Activated CD8-positive, alpha-beta T cell treated with anti-CD3 and anti-CD28 coated beads for 36 hours (primary cell): ENCODE measurements around the gene ORAI2. TPM values are rescaled to one million over a fixed set of nuclear protein-coding genes. Genes with fewer than 3 reads are reported as not detected.
"Not testable (repeated sequence)": the region's sequence is repeated elsewhere in the genome, so short reads cannot be mapped to it uniquely, and the experiment has no call there.

Source experiments
- ATAC-seq: fragments of 200-7000 bp; cut with Tn5 transposase; one replicate; pipeline ENCODE4 v1.10.0; 2021; ENCODE audit warnings: mild to moderate bottlenecking, moderate library complexity
- CTCF ChIA-PET: fragments of 350-600 bp; sonication (Branson Sonifier 250); formaldehyde crosslinking; loops from one replicate; lab custom pipeline; 2021; ENCODE audit warnings: antibody characterized with exemption; lab: Charles Lee
- POLR2A ChIA-PET: fragments of 350-600 bp; sonication (Branson Sonifier 250); formaldehyde crosslinking; loops from one replicate; lab custom pipeline; 2021; ENCODE audit warnings: antibody characterized with exemption; lab: Charles Lee
- DNase-seq: peaks from one replicate; pipeline ENCODE4 v3.0.0-alpha.2; 2020
- H3K27ac Mint-ChIP-seq: one replicate; pipeline ENCODE4 v1.8.0; 2021; ENCODE audit warnings: mild to moderate bottlenecking, mixed read lengths
- H3K27me3 Mint-ChIP-seq: one replicate; pipeline ENCODE4 v1.8.0; 2021; ENCODE audit warnings: mixed read lengths
- H3K36me3 Mint-ChIP-seq: one replicate; pipeline ENCODE4 v1.8.0; 2021; ENCODE audit warnings: low read depth, mixed read lengths
- H3K4me1 Mint-ChIP-seq: one replicate; pipeline ENCODE4 v1.8.0; 2021; ENCODE audit warnings: low read depth, mixed read lengths
- H3K4me3 Mint-ChIP-seq: one replicate; pipeline ENCODE4 v1.8.0; 2021; ENCODE audit warnings: mild to moderate bottlenecking, moderate library complexity, mixed read lengths
- H3K9me3 Mint-ChIP-seq: one replicate; pipeline ENCODE4 v1.8.0; 2021; ENCODE audit warnings: mixed read lengths
- intact Hi-C: fragments of 100-400 bp; cut with micrococcal nuclease; formaldehyde crosslinking; loops from one replicate; pipeline ENCODE4 v1.10.0; 2022
- total RNA-seq, 2 experiments: library from RNA; stranded (reverse); gene quantifications; one replicate each; pipeline ENCODE4 v1.2.3, GENCODE V29; 2021
- TF ChIP-seq, protein P1 (sequence below): fragments of 200-600 bp; IDR thresholded peaks from one replicate; pipeline ENCODE4 v1.8.0; 2022; ENCODE audit warnings: antibody characterized with exemption, mild to moderate bottlenecking

ORAI2 gene
- total RNA-seq, 2 experiments from 2014 or later: 29.4 to 35.8 TPM

GRCh38 chr7:102404005-102404861, 29.1 kb upstream of the ORAI2 start:
- intact Hi-C loops: loop anchor here (5.0 kb wide), 1 partner anchor 48 kb away; no protein-coding TSS in a partner anchor
- Mint-ChIP-seq H3K27ac (no peak overlapping the region), H3K4me3 (no peak overlapping the region), H3K36me3 (peaks cover 55% of the 10 kb centered on the region), H3K4me1 (peaks cover 6% of the 10 kb centered on the region), H3K27me3 (no peaks in the 10 kb centered on the region), H3K9me3 (no peaks in the 10 kb centered on the region)
- ATAC-seq (peak; percentile 100), DNase-seq (peak; percentile 59)
- ChIA-PET POLR2A (interaction anchor here (0.6 to 0.7 kb wide), 2 partner anchors 10 to 22 kb away, joined by 3 read pairs; no protein-coding TSS in a partner anchor), CTCF (interaction anchor here (0.6 to 4.2 kb wide), 20 partner anchors 8 to 1128 kb away, joined by 3 to 34 read pairs (median 4); partner anchors contain the start of genes ALKBH4, LRWD1 and PRKRIP1)
- TF ChIP-seq, protein P1, sequence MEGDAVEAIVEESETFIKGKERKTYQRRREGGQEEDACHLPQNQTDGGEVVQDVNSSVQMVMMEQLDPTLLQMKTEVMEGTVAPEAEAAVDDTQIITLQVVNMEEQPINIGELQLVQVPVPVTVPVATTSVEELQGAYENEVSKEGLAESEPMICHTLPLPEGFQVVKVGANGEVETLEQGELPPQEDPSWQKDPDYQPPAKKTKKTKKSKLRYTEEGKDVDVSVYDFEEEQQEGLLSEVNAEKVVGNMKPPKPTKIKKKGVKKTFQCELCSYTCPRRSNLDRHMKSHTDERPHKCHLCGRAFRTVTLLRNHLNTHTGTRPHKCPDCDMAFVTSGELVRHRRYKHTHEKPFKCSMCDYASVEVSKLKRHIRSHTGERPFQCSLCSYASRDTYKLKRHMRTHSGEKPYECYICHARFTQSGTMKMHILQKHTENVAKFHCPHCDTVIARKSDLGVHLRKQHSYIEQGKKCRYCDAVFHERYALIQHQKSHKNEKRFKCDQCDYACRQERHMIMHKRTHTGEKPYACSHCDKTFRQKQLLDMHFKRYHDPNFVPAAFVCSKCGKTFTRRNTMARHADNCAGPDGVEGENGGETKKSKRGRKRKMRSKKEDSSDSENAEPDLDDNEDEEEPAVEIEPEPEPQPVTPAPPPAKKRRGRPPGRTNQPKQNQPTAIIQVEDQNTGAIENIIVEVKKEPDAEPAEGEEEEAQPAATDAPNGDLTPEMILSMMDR: peak; percentile 70

- TF ChIP-seq, protein P1: peak; percentile 49
- intact Hi-C loops: loop anchor here (5.0 kb wide), 1 partner anchor 47 kb away; no protein-coding TSS in a partner anchor
- not testable (repeated sequence) for H3K4me1 Mint-ChIP-seq, H3K27me3 Mint-ChIP-seq, H3K4me3 Mint-ChIP-seq, ATAC-seq, DNase-seq, H3K9me3 Mint-ChIP-seq, H3K27ac Mint-ChIP-seq
- H3K36me3 Mint-ChIP-seq: peaks cover 58% of the 10 kb centered on the region
- POLR2A ChIA-PET: interaction anchor here (0.5 to 1.6 kb wide), 4 partner anchors 8 to 1186 kb away, joined by 3 to 5 read pairs (median 3); no protein-coding TSS in a partner anchor
- CTCF ChIA-PET: interaction anchor here (0.8 to 4.2 kb wide), 18 partner anchors 8 to 1128 kb away, joined by 3 to 34 read pairs (median 5); partner anchors contain the start of gene PRKRIP1
Measured at GRCh38 chr7:102404862-102405188, 28.6 kb upstream of the ORAI2 start.

GRCh38 chr7:102407910-102408309, 25.5 kb upstream of the ORAI2 start:
- H3K27me3 Mint-ChIP-seq: no peaks in the 10 kb centered on the region
- peaks cover 68% of the 10 kb centered on the region for H3K36me3 Mint-ChIP-seq
- TF ChIP-seq, protein P1: no peak
- POLR2A ChIA-PET: interaction anchor here (0.6 to 13.4 kb wide), 3 partner anchors 12 to 426 kb away, joined by 4 to 147 read pairs (median 9); partner anchors contain the start of genes ORAI2 and PRKRIP1
- intact Hi-C loops: no loop called here
- H3K4me1 Mint-ChIP-seq: peaks cover 3% of the 10 kb centered on the region
- DNase-seq (no peak), ATAC-seq (no peak)
- H3K27ac Mint-ChIP-seq: peak overlapping the region; percentile 55
- peaks cover 2% of the 10 kb centered on the region for H3K9me3 Mint-ChIP-seq
- CTCF ChIA-PET: interaction anchor here (1.7 to 5.5 kb wide), 2 partner anchors 16 to 42 kb away, joined by 7 to 38 read pairs; no protein-coding TSS in a partner anchor
- H3K4me3 Mint-ChIP-seq: no peak overlapping the region

GRCh38 chr7:102408530-102408929, 24.8 kb upstream of the ORAI2 start:
- H3K4me1 Mint-ChIP-seq, DNase-seq, H3K4me3 Mint-ChIP-seq, ATAC-seq, H3K9me3 Mint-ChIP-seq, intact Hi-C loops, H3K27me3 Mint-ChIP-seq: not testable (repeated sequence)
- H3K27ac Mint-ChIP-seq: peak overlapping the region; percentile 14
- ChIA-PET POLR2A (interaction anchor here (0.6 to 13.4 kb wide), 3 partner anchors 12 to 427 kb away, joined by 4 to 147 read pairs (median 9); partner anchors contain the start of genes ORAI2 and PRKRIP1), CTCF (interaction anchor here (1.3 to 5.5 kb wide), 3 partner anchors 15 to 42 kb away, joined by 3 to 38 read pairs (median 7); no protein-coding TSS in a partner anchor)
- peaks cover 62% of the 10 kb centered on the region for H3K36me3 Mint-ChIP-seq

DNA sequence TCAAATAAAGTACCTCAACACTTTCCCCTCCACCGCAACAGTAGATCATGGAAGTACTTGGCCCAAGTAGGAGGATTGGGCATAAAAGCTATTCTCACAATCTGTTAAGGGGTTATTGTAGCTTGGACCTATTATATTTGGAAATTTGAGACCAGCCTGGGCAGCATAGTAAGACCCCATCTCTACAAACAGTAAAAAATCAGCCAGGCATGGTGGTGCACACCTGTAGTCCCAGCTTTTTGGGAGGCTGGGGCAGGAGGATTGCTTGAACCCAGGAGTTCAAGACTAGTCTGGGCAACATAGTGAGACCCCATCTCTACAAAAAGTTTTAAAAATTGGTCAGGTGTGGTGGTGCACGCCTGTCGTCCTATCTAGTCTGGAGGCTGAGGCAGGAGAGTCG, 24.0 kb upstream of the ORAI2 start:
- DNase-seq (no peak), ATAC-seq (no peak)
- H3K27me3 Mint-ChIP-seq: no peaks in the 10 kb centered on the region
- H3K36me3 Mint-ChIP-seq: peaks cover 63% of the 10 kb centered on the region
- no peak overlapping the region for H3K4me3 Mint-ChIP-seq
- intact Hi-C loops: no loop called here
- peaks cover 2% of the 10 kb centered on the region for H3K4me1 Mint-ChIP-seq
- ChIA-PET POLR2A (interaction anchor here (13.4 kb wide), 1 partner anchor 20 kb away, joined by 147 read pairs; the partner anchor contains the start of gene ORAI2), CTCF (interaction anchor here (1.3 to 5.5 kb wide), 3 partner anchors 15 to 41 kb away, joined by 3 to 38 read pairs (median 7); no protein-coding TSS in a partner anchor)
- TF ChIP-seq, protein P1: no peak
- H3K9me3 Mint-ChIP-seq: peaks cover 2% of the 10 kb centered on the region
- H3K27ac Mint-ChIP-seq: no peak overlapping the region
